AG09309 (cell line): ENCODE measurements around the gene SWAP70.
"Not testable (repeated sequence)": the region's sequence is repeated elsewhere in the genome, so short reads cannot be mapped to it uniquely, and the experiment has no call there.

Experiments
- DNase-seq: peaks from one replicate; pipeline ENCODE4 v3.0.0-alpha.2; 2010; ENCODE audit warnings: low read depth
- H3K4me3 ChIP-seq: 2 replicates; pipeline ENCODE4 v1.5.1; 2011; ENCODE audit warnings: mild to moderate bottlenecking, low read depth, low read length, moderate library complexity; ENCODE audit not compliant: control insufficient read depth
- CTCF ChIP-seq: IDR thresholded peaks from 2 replicates; pipeline ENCODE4 v1.5.1; 2011; ENCODE audit warnings: mild to moderate bottlenecking, low read depth, low read length, inconsistent platforms; ENCODE audit not compliant: insufficient read depth, control insufficient read depth; ENCODE audit errors: missing control alignments

SWAP70 gene

GRCh38 chr11:9697766-9698165, 33.9 kb downstream of the SWAP70 start:
- no peak for DNase-seq
- no peak for TF ChIP-seq CTCF
- no peak overlapping the region for H3K4me3 ChIP-seq

- no peak overlapping the region for H3K4me3 ChIP-seq
- DNase-seq = no peak
- no peak for TF ChIP-seq CTCF
Observed at GRCh38 chr11:9700105-9700801, 36.4 kb downstream of the SWAP70 start.

GRCh38 chr11:9701799-9702198, 37.9 kb downstream of the SWAP70 start:
- DNase-seq = no peak
- TF ChIP-seq CTCF = no peak
- H3K4me3 ChIP-seq = no peak overlapping the region

GRCh38 chr11:9703280-9703679, 39.4 kb downstream of the SWAP70 start:
- no peak overlapping the region for H3K4me3 ChIP-seq
- TF ChIP-seq CTCF = no peak
- no peak for DNase-seq

- TF ChIP-seq CTCF = no peak
- no peak overlapping the region for H3K4me3 ChIP-seq
- no peak for DNase-seq
Observed at GRCh38 chr11:9704037-9704436, 40.2 kb downstream of the SWAP70 start.

- H3K4me3 ChIP-seq = no peak overlapping the region
- TF ChIP-seq CTCF = no peak
- DNase-seq = no peak
Observed at GRCh38 chr11:9704620-9705019, 40.7 kb downstream of the SWAP70 start.

- H3K4me3 ChIP-seq, DNase-seq: not testable (repeated sequence)
Observed at GRCh38 chr11:9705361-9705760, 41.5 kb downstream of the SWAP70 start.
